DMS153 treated with DMSO at 0.1 percent for 48 hours (cell line): ENCODE results near the gene THOC2.
"Not testable (repeated sequence)": the region's sequence is repeated elsewhere in the genome, so short reads cannot be mapped to it uniquely, and the experiment has no call there.

Source experiments
- DNase-seq: peaks from one replicate; lab custom pipeline; 2025; ENCODE audit not compliant: unreplicated experiment; lab: John Stamatoyannopoulos, UW

The THOC2 gene

DNA sequence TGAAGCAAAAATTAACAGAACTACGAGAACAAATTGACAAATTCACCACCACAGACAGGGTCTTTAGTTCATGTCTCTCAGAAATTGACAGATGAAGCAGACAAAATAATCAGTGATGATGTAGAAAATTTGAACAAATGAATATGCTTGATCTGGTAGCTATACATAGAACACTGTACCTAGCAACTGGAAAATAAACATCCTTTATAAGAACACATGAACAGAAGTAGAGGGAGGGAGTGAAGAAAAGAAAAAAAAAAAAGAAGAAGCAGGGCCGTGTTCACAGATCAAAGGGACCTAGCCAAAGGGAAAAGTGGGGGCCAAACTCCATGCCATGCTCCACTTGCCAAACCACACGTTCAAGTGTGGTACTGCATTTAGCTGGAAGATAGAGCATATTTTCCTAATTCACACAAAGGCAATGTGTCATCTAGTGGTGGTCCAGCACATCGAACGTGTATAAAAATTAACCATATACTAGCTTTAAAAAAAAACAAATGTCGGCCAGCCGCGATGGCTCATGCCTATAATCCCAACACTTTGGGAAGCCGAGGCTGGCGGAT lies 5.6 kb upstream of the THOC2 start:
- no peak for DNase-seq

DNA sequence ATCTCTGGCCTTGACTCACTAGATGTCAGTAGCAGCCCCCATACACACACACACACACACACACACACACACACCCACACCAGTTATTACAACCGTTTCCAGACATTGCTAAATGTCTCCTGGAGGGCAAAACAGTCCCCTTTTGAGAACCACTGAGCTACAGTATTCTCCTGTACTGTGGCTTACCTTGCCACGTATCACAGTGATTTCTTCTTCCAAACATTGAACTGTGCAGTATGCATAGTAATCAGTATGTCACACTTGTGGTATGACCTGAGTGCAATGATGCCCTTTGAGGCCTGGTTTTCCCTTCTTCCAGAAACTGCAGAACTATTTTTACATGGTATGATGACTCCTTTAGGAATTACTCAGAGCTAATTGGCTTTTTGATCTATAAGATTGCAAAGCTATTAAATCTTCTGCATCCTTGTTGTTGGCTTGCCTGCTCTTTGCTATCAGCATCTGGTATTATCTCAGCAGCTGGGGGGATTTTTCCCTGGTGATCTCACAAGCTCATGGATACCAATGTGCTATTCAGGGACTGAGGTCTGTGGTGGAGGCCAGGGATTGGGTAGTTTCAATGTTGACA lies 3.6 kb upstream of the THOC2 start:
- no peak for DNase-seq

DNA sequence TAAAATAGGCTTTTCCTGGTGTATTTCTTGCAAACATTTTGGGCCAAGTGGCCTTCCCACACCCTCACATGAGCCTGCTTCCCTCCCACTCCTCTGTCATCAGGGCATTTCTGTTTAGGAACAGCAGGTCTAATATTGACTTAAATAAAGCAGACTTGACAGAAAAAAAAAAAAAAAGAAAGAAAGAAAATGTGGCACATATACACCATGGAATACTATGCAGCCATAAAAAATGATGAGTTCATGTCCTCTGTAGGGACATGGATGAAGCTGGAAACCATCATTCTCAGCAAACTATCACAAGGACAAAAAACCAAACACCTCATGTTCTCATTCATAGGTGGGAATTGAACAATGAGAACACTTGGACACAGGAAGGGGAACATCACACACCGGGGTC lies 2.3 kb upstream of the THOC2 start:
- DNase-seq = not testable (repeated sequence)

DNA sequence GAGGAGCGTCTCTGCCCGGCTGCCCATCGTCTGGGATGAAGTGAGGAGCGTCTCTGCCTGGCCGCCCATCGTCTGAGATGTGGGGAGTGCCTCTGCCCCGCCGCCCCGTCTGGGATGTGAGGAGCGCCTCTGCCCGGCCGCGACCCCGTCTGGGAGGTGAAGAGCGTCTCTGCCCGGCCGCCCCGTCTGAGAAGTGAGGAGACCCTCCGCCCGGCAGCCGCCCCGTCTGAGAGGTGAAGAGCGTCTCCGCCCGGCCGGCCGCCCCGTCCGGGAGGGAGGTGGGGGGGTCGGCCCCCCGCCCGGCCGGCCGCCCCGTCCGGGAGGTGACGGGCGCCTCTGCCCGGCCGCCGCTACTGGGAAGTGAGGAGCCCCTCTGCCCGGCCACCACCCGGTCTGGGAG lies 1.2 kb upstream of the THOC2 start:
- not testable (repeated sequence) for DNase-seq

- DNase-seq = no peak
Observed at GRCh38 chrX:123731987-123732669, 724 bp downstream of the THOC2 start.

- DNase-seq = no peak
Observed at GRCh38 chrX:123731258-123731986, 1.4 kb downstream of the THOC2 start.

- DNase-seq = no peak
Observed at GRCh38 chrX:123728554-123728953, 4.3 kb downstream of the THOC2 start.

- DNase-seq = no peak
Observed at GRCh38 chrX:123728016-123728415, 4.8 kb downstream of the THOC2 start.

- DNase-seq = not testable (repeated sequence)
Observed at GRCh38 chrX:123722193-123722592, 10.7 kb downstream of the THOC2 start.

- no peak for DNase-seq
Observed at GRCh38 chrX:123720486-123720885, 12.4 kb downstream of the THOC2 start.

DNA sequence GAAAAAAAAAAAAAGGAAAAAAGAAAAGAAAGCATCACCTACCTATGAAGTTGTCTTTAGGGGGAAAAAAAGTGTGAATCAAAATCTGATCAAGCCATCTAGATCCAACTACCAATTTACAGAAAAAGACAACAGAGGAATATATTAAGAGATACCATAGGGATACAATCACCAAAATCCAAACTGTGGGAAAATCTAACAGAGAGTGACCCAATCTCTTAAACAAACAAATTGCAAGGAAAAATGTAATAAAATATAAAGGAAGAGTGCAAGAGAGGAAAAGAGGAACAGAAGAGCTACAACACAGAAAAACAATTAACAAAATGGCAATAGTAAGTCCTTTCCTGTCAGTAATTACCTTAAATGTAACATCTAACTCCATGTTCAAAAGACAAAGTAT lies 19.0 kb downstream of the THOC2 start:
- no peak for DNase-seq

GRCh38 chrX:123713434-123713833 lies 19.4 kb downstream of the THOC2 start:
- no peak for DNase-seq

DNA sequence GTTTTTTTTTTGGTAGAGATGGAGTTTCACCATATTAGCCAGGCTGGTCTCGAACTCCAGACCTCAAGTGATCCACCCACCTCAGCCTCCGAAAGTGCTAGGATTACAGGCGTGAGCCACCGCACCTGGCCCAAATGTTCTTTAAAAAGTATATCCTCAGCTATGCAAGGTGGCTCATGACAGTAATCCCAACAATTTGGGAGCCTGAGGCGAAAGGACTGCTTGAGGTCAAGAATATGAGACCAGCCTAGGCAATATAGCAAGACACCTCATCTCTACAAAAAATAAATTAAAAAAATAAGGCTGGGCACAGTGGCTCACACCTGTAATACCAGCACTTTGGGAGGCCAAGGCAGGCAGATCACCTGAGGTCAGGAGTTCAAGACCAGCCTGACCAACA lies 21.7 kb downstream of the THOC2 start:
- not testable (repeated sequence) for DNase-seq

DNA sequence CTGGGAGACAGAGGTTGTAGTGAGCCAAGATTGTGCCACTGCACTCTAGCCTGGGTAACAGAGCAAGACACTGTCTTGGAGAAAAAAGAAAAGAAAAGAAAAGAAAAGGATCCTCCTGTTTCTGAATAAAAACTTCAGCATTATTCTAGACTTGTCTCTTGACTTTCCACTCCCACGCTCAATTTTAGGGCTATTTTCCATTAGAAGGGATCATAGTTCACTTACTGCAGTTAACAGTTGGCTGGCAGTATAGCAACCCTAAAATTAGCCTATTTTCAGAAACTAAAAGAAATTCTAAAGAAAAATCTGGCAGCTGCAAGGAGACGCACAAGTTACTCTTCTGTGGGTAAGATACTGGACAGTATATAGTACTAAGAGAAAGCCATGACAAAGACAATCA lies 28.1 kb downstream of the THOC2 start:
- DNase-seq = no peak

DNA sequence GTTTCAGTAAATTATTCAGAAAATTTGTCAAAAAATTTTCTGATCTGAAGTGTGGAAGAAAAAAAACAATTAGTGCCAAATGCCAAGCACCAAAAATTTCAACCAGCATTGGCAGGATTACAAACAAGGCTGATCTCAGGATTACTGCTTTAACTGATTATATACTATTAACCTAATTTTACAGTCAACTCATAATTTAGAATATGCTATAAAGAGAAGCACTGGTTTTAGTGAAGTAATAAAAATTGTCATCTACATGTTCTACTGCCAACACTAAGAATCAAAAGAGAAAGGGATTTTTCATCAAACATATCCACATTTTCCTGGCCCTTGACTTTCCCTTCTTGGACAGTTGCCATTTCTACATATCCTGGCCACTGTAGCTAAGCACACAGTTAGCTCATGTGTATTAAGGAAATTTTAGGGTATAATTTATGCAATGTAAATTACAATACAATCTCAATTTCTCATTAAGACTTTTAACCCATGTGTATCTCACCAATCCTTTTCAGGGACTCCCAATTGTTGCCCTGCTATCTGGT lies 33.8 kb downstream of the THOC2 start:
- DNase-seq = no peak

DNA sequence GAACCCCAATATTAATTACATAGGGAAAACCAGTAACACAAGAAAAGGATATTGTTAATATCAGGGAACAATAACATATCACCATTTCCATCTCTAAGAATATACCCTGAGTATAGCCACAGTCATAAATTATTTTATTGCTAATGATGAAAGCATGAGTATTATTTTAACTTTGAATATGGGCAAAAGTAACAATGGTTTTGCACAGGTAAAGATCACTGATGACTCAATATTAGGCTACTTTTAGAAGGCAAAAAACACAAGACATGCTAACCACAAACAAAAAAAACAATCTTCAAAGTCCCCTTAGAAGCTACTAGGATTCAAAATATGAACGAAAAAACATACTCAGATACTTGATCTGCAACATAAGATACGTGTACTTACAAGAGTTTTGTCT lies 36.5 kb downstream of the THOC2 start:
- no peak for DNase-seq

- no peak for DNase-seq
Observed at GRCh38 chrX:123695242-123695641, 37.6 kb downstream of the THOC2 start.

DNA sequence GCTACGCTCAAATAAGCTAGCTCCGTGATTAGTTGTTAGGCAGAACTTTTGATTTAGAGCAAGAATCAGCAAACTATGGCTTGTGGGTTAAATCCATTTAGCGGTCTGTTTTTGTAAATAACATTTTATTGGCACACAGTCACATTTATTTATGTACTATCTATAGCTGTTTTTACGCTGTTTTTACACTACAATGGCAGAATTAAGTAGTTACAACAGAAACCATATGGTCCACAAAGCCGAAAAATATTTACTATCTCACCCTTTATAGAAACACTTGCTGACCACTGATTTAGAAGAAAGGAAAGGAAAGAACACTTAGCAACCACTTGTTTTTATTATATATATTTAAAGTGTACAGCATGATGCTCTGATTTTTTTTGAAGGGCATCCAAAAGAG lies 41.1 kb downstream of the THOC2 start:
- no peak for DNase-seq

- DNase-seq = no peak
Observed at GRCh38 chrX:123688524-123688923, 44.3 kb downstream of the THOC2 start.

DNA sequence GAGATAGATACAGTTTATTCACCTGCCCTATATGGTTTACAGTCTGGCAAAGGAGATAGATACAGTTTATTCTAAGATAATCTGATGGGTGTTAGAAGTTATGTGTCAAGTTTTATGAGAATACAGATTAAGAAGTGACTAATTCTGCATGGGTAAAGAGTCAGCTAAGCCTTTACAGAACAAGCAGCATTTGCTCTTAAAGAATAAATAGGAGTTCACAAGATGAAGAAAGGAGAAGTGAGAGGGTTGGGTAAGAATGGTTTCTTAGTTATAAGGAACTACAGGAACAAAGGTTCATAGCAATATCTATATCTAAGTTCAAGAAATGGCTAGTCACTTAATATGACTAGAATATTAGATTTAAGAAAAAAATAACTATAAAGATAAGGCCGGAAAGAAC lies 47.6 kb downstream of the THOC2 start:
- no peak for DNase-seq

- no peak for DNase-seq
Observed at GRCh38 chrX:123682186-123682585, 50.7 kb downstream of the THOC2 start.
